HEK293 (cell line): ENCODE results near the gene AP3B1.

Experiments
- GLI4 ChIP-seq: fragments of 450-650 bp; formaldehyde crosslinking; IDR thresholded peaks from 2 replicates; pipeline ENCODE4 v1.5.1; 2016; ENCODE audit warnings: missing biosample characterization, missing genetic modification characterization
- IKZF3 ChIP-seq: fragments of 450-650 bp; IDR thresholded peaks from 2 replicates; pipeline ENCODE4 v1.5.0; 2018; ENCODE audit warnings: missing biosample characterization, mild to moderate bottlenecking, missing genetic modification characterization, moderate library complexity
- KLF9 ChIP-seq: fragments of 450-650 bp; formaldehyde crosslinking; IDR thresholded peaks from 2 replicates; pipeline ENCODE4 v1.5.1; 2016; ENCODE audit warnings: missing biosample characterization, missing genetic modification characterization, low read depth
- MYNN ChIP-seq: fragments of 450-650 bp; formaldehyde crosslinking; IDR thresholded peaks from 2 replicates; pipeline ENCODE4 v1.5.1; 2016; ENCODE audit warnings: missing biosample characterization, missing genetic modification characterization, borderline replicate concordance
- OSR2 ChIP-seq: fragments of 450-650 bp; formaldehyde crosslinking; IDR thresholded peaks from 2 replicates; pipeline ENCODE4 v1.5.1; 2016; ENCODE audit warnings: missing biosample characterization, missing genetic modification characterization
- OVOL3 ChIP-seq: fragments of 450-650 bp; formaldehyde crosslinking; IDR thresholded peaks from 2 replicates; pipeline ENCODE4 v1.5.1; 2016; ENCODE audit warnings: missing biosample characterization, missing genetic modification characterization
- PRDM1 ChIP-seq: fragments of 450-650 bp; formaldehyde crosslinking; IDR thresholded peaks from 2 replicates; pipeline ENCODE4; 2016; ENCODE audit warnings: missing biosample characterization, missing genetic modification characterization
- PRDM6 ChIP-seq: fragments of 450-650 bp; formaldehyde crosslinking; IDR thresholded peaks from 2 replicates; pipeline ENCODE4 v1.5.1; 2017; ENCODE audit warnings: missing biosample characterization, missing genetic modification characterization
- SP2 ChIP-seq: fragments of 450-650 bp; formaldehyde crosslinking; IDR thresholded peaks from 2 replicates; pipeline ENCODE4 v1.5.1; 2016; ENCODE audit warnings: missing biosample characterization, missing genetic modification characterization
- TRIM28 ChIP-seq: IDR thresholded peaks from 2 replicates; pipeline ENCODE4 v1.6.1; 2011; ENCODE audit warnings: low read length, control low read depth, borderline replicate concordance
- WT1 ChIP-seq: fragments of 450-650 bp; formaldehyde crosslinking; IDR thresholded peaks from 2 replicates; pipeline ENCODE4 v1.5.1; 2016; ENCODE audit warnings: missing biosample characterization, missing genetic modification characterization
- ZBTB48 ChIP-seq: fragments of 450-650 bp; formaldehyde crosslinking; IDR thresholded peaks from 2 replicates; pipeline ENCODE4 v1.5.1; 2016; ENCODE audit warnings: missing biosample characterization, missing genetic modification characterization
- ZBTB7A ChIP-seq: fragments of 450-650 bp; formaldehyde crosslinking; IDR thresholded peaks from 2 replicates; pipeline ENCODE4 v1.5.1; 2016; ENCODE audit warnings: low read depth, missing biosample characterization, missing genetic modification characterization
- ZEB2 ChIP-seq: fragments of 450-650 bp; formaldehyde crosslinking; IDR thresholded peaks from 2 replicates; pipeline ENCODE4 v1.5.1; 2016; ENCODE audit warnings: missing biosample characterization, missing genetic modification characterization
- ZNF19 ChIP-seq: fragments of 450-650 bp; formaldehyde crosslinking; IDR thresholded peaks from 2 replicates; pipeline ENCODE4; 2016; ENCODE audit warnings: missing biosample characterization, missing genetic modification characterization, low read depth
- ZNF23 ChIP-seq: fragments of 450-650 bp; formaldehyde crosslinking; IDR thresholded peaks from 2 replicates; pipeline ENCODE4 v1.5.1; 2016; ENCODE audit warnings: missing biosample characterization, missing genetic modification characterization, borderline replicate concordance
- ZNF24 ChIP-seq: fragments of 450-650 bp; formaldehyde crosslinking; IDR thresholded peaks from 2 replicates; pipeline ENCODE4 v1.5.1; 2016; ENCODE audit warnings: missing biosample characterization, missing genetic modification characterization
- ZNF248 ChIP-seq: fragments of 450-650 bp; formaldehyde crosslinking; IDR thresholded peaks from 2 replicates; pipeline ENCODE4 v1.5.1; 2017; ENCODE audit warnings: missing biosample characterization, missing genetic modification characterization
- ZNF292 ChIP-seq: fragments of 450-650 bp; formaldehyde crosslinking; IDR thresholded peaks from 2 replicates; pipeline ENCODE4 v1.5.1; 2016; ENCODE audit warnings: low read depth, missing biosample characterization, missing genetic modification characterization, borderline replicate concordance
- ZNF311 ChIP-seq: fragments of 450-650 bp; formaldehyde crosslinking; IDR thresholded peaks from 2 replicates; pipeline ENCODE4 v1.5.1; 2017; ENCODE audit warnings: missing biosample characterization, missing genetic modification characterization, borderline replicate concordance
- ZNF324 ChIP-seq: fragments of 450-650 bp; formaldehyde crosslinking; IDR thresholded peaks from 2 replicates; pipeline ENCODE4 v1.5.1; 2016; ENCODE audit warnings: missing biosample characterization, missing genetic modification characterization
- ZNF473 ChIP-seq: fragments of 450-650 bp; formaldehyde crosslinking; IDR thresholded peaks from 2 replicates; pipeline ENCODE4 v1.5.1; 2017; ENCODE audit warnings: missing biosample characterization, missing genetic modification characterization
- ZNF544 ChIP-seq: fragments of 450-650 bp; formaldehyde crosslinking; IDR thresholded peaks from 2 replicates; pipeline ENCODE4 v1.5.0; 2017; ENCODE audit warnings: missing biosample characterization, missing genetic modification characterization
- ZNF560 ChIP-seq: fragments of 450-650 bp; formaldehyde crosslinking; IDR thresholded peaks from 2 replicates; pipeline ENCODE4 v1.5.1; 2017; ENCODE audit warnings: missing biosample characterization, missing genetic modification characterization, borderline replicate concordance
- ZNF561 ChIP-seq: fragments of 450-650 bp; IDR thresholded peaks from 2 replicates; pipeline ENCODE4 v1.5.1; 2018; ENCODE audit warnings: missing biosample characterization, missing genetic modification characterization, borderline replicate concordance
- ZNF596 ChIP-seq: fragments of 450-650 bp; IDR thresholded peaks from 2 replicates; pipeline ENCODE4 v1.5.0; 2018; ENCODE audit warnings: missing biosample characterization, mild to moderate bottlenecking, missing genetic modification characterization, moderate library complexity
- ZNF707 ChIP-seq: fragments of 450-650 bp; formaldehyde crosslinking; IDR thresholded peaks from 2 replicates; pipeline ENCODE4 v1.5.1; 2016; ENCODE audit warnings: missing biosample characterization, missing genetic modification characterization
- ZNF768 ChIP-seq: fragments of 450-650 bp; formaldehyde crosslinking; IDR thresholded peaks from 2 replicates; pipeline ENCODE4 v1.5.1; 2018; ENCODE audit warnings: missing biosample characterization, mild to moderate bottlenecking, missing genetic modification characterization
- ZNF777 ChIP-seq: fragments of 450-650 bp; formaldehyde crosslinking; IDR thresholded peaks from 2 replicates; pipeline ENCODE4 v1.5.1; 2017; ENCODE audit warnings: missing biosample characterization, missing genetic modification characterization, borderline replicate concordance
- ZNF837 ChIP-seq: fragments of 450-650 bp; formaldehyde crosslinking; IDR thresholded peaks from 2 replicates; pipeline ENCODE4 v1.5.1; 2016; ENCODE audit warnings: missing biosample characterization, missing genetic modification characterization
- ZXDB ChIP-seq: fragments of 450-650 bp; formaldehyde crosslinking; IDR thresholded peaks from 2 replicates; pipeline ENCODE4 v1.5.1; 2016; ENCODE audit warnings: missing biosample characterization, missing genetic modification characterization
- TF ChIP-seq, protein P1 (sequence below): fragments of 450-650 bp; formaldehyde crosslinking; IDR thresholded peaks from 2 replicates; pipeline ENCODE4 v1.5.1; 2016; ENCODE audit warnings: missing biosample characterization, missing genetic modification characterization, borderline replicate concordance
- TF ChIP-seq, protein P2 (sequence below): fragments of 450-650 bp; formaldehyde crosslinking; IDR thresholded peaks from 2 replicates; pipeline ENCODE4 v1.5.1; 2016; ENCODE audit warnings: missing biosample characterization, missing genetic modification characterization

The AP3B1 gene

DNA sequence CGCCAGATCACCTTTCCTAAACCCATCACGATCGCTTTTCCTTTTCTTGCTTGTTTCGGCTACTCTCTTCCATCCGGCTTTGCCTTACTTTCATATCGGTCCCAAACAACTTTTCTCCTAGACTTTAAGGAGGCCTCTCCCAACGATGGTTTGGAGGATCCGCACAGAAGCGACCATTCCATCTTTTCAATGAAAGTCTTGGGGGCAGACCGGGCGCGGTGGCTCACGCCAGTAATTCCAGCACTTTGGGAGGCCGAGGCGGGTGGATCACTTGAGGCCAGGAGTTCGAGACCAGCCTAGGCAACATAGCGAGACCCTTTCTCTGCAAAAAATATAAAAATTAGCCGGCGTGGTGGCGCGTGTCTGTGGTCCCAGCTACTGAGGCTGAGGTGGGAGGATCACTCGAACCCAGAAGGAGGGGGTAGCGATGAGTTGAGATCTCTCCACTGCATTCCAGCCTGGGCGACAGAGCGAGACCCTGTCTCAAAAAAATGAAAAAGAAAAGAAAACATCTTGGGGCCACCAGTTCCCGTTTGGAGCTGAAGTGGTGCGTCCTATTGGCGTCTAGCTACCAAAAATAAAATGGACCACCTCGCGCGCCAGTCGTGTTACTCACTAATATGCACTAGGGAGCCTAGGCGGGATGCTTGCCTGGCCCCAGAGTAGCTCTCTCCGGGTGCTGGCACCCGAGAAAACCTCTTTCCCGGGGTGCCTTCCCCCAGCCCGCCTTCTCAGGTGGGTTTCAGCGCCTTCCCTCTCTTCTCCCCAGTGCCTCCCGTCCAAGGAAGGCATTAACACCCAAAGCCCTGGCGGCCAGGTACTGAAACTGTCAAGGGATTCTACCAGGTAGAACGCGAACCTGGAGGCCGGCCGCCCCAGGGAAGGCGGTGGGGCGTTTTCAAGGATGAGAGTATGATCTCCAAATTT, 800 bp upstream of the AP3B1 start (continued):
- TF ChIP-seq, protein P1, sequence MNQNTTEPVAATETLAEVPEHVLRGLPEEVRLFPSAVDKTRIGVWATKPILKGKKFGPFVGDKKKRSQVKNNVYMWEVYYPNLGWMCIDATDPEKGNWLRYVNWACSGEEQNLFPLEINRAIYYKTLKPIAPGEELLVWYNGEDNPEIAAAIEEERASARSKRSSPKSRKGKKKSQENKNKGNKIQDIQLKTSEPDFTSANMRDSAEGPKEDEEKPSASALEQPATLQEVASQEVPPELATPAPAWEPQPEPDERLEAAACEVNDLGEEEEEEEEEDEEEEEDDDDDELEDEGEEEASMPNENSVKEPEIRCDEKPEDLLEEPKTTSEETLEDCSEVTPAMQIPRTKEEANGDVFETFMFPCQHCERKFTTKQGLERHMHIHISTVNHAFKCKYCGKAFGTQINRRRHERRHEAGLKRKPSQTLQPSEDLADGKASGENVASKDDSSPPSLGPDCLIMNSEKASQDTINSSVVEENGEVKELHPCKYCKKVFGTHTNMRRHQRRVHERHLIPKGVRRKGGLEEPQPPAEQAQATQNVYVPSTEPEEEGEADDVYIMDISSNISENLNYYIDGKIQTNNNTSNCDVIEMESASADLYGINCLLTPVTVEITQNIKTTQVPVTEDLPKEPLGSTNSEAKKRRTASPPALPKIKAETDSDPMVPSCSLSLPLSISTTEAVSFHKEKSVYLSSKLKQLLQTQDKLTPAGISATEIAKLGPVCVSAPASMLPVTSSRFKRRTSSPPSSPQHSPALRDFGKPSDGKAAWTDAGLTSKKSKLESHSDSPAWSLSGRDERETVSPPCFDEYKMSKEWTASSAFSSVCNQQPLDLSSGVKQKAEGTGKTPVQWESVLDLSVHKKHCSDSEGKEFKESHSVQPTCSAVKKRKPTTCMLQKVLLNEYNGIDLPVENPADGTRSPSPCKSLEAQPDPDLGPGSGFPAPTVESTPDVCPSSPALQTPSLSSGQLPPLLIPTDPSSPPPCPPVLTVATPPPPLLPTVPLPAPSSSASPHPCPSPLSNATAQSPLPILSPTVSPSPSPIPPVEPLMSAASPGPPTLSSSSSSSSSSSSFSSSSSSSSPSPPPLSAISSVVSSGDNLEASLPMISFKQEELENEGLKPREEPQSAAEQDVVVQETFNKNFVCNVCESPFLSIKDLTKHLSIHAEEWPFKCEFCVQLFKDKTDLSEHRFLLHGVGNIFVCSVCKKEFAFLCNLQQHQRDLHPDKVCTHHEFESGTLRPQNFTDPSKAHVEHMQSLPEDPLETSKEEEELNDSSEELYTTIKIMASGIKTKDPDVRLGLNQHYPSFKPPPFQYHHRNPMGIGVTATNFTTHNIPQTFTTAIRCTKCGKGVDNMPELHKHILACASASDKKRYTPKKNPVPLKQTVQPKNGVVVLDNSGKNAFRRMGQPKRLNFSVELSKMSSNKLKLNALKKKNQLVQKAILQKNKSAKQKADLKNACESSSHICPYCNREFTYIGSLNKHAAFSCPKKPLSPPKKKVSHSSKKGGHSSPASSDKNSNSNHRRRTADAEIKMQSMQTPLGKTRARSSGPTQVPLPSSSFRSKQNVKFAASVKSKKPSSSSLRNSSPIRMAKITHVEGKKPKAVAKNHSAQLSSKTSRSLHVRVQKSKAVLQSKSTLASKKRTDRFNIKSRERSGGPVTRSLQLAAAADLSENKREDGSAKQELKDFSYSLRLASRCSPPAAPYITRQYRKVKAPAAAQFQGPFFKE (tag by site-specific recombination) = no peak
- TF ChIP-seq GLI4 (tag by site-specific recombination) (0 out of 2 replicates have a peak, but pooled peaks have one; percentile 9), ZNF596 (tag by site-specific recombination) (no peak), SP2 (tag by site-specific recombination) (no peak; the same call in 1 of the 2 replicates), PRDM6 (tag by site-specific recombination) (no peak), OVOL3 (tag by site-specific recombination) (0 out of 2 replicates have a peak, but pooled peaks have one; percentile 16), ZNF768 (tag by site-specific recombination) (no peak), ZBTB7A (tag by site-specific recombination) (0 out of 2 replicates have a peak, but pooled peaks have one; percentile 71), MYNN (tag by site-specific recombination) (no peak), ZNF561 (tag by site-specific recombination) (0 out of 2 replicates have a peak, but pooled peaks have one; percentile 28), ZNF324 (tag by site-specific recombination) (no peak; the same call in none of the 2 replicates), ZNF777 (tag by site-specific recombination) (peak; percentile 47; the same call in 1 of the 2 replicates), TRIM28 (peak; percentile 8; the same call in 1 of the 2 replicates), WT1 (tag by site-specific recombination) (no peak; the same call in none of the 2 replicates), ZNF837 (no peak), ZNF292 (tag by site-specific recombination) (no peak), ZBTB48 (tag by site-specific recombination) (0 out of 2 replicates have a peak, but pooled peaks have one; percentile 22), ZNF473 (tag by site-specific recombination) (no peak), ZNF311 (tag by site-specific recombination) (no peak), ZNF544 (tag by site-specific recombination) (no peak), IKZF3 (tag by site-specific recombination) (no peak), KLF9 (tag by site-specific recombination) (no peak), PRDM1 (tag by site-specific recombination) (peak; percentile 96), ZNF560 (no peak), OSR2 (tag by site-specific recombination) (no peak), ZXDB (tag by site-specific recombination) (no peak), ZNF23 (tag by site-specific recombination) (no peak), ZNF707 (tag by site-specific recombination) (no peak), ZNF19 (tag by site-specific recombination) (no peak), ZNF248 (no peak), ZEB2 (tag by site-specific recombination) (peak; percentile 90), ZNF24 (no peak)
- TF ChIP-seq, protein P2, sequence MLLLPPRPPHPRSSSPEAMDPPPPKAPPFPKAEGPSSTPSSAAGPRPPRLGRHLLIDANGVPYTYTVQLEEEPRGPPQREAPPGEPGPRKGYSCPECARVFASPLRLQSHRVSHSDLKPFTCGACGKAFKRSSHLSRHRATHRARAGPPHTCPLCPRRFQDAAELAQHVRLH (tag by site-specific recombination) = peak; percentile 64; the same call in 1 of the 2 replicates
